A549 (cell line): ENCODE measurements around the gene PID1. TPM values are rescaled to one million over a fixed set of nuclear protein-coding genes. Genes with fewer than 3 reads are reported as not detected.
A peak's percentile ranks its signal among the peaks of the same experiment; 100 is the strongest.

Experiments used
- ATAC-seq, 2 experiments: fragments of 200-7000 bp in 1 of 2; fragments of >200 bp in 1 of 2; cut with Nextera tagmentation in 1 of 2; cut with Tn5 transposase in 1 of 2; 3 replicates each; pipeline versions ENCODE4 v1.8.0 to v1.9.1; 2018 to 2020; ENCODE audit warnings: mild to moderate bottlenecking in 1 of 2, moderate library complexity in 1 of 2
- CTCF ChIA-PET: fragments of 300-600 bp; sonication (Branson Sonifier 250); formaldehyde crosslinking; extraction: SDS; loops from one replicate; lab custom pipeline; 2021; ENCODE audit warnings: antibody characterized with exemption, inconsistent platforms; lab: Yijun Ruan, JAX
- POLR2A ChIA-PET: fragments of 350-600 bp; formaldehyde crosslinking; extraction: SDS; loops from one replicate; lab custom pipeline; 2021; ENCODE audit warnings: antibody characterized with exemption, inconsistent platforms; lab: Yijun Ruan, JAX
- DNase-seq, 2 experiments: peaks; one replicate each; pipeline versions ENCODE4 v3.0.0 to v3.0.0-alpha.2; 2011 to 2016; ENCODE audit warnings: low read depth in 1 of 2, low spot score in 1 of 2
- FAIRE-seq: peaks from 2 replicates; lab custom pipeline; 2011; peaks lifted over from hg19 to GRCh38; lab: Jason Lieb, UNC
- H3K27ac ChIP-seq, 2 experiments: fragments of >200 bp; sonication (Bioruptor Twin); formaldehyde crosslinking; 3 replicates each; pipeline ENCODE4 v1.5.1; 2016 to 2017
- H3K4me1 ChIP-seq: fragments of >200 bp; sonication (Bioruptor Twin); formaldehyde crosslinking; 3 replicates; pipeline ENCODE4 v1.6.1; 2016
- H3K4me2 ChIP-seq: fragments of >200 bp; sonication (Bioruptor Twin); formaldehyde crosslinking; 3 replicates; pipeline ENCODE4 v1.6.1; 2016
- H3K4me3 ChIP-seq: fragments of >200 bp; sonication (Bioruptor Twin); formaldehyde crosslinking; 3 replicates; pipeline ENCODE4 v1.5.1; 2016
- H3K9me3 ChIP-seq: fragments of >200 bp; sonication (Bioruptor Twin); formaldehyde crosslinking; 3 replicates; pipeline ENCODE4 v1.6.1; 2016
- CBX8 ChIP-seq: fragments of 200-600 bp; sonication (generic); IDR thresholded peaks from 2 replicates; pipeline ENCODE4 v1.6.1; 2016
- EHF ChIP-seq: fragments of 250-450 bp; sonication (Bioruptor Pico); IDR thresholded peaks from 2 replicates; pipeline ENCODE4 v1.5.0; 2020; ENCODE audit warnings: mild to moderate bottlenecking
- ESRRA ChIP-seq: fragments of 150-350 bp; IDR thresholded peaks from 2 replicates; pipeline ENCODE4 v1.6.1; 2014; ENCODE audit warnings: mild to moderate bottlenecking, low read length, borderline replicate concordance
- FOSB ChIP-seq: fragments of 250-450 bp; sonication (Bioruptor Pico); IDR thresholded peaks from 2 replicates; pipeline ENCODE4 v1.5.0; 2020; ENCODE audit warnings: mild to moderate bottlenecking, moderate library complexity
- FOSL2 ChIP-seq, 2 experiments: fragments of 450-650 bp in 1 of 2; fragments of >200 bp in 1 of 2; sonication (Bioruptor Twin) in 1 of 2; formaldehyde crosslinking; IDR thresholded peaks; 2 replicates each; pipeline versions ENCODE4 v1.5.0 to v1.6.1; 2016 to 2020; ENCODE audit warnings: mild to moderate bottlenecking in 1 of 2, moderate library complexity in 1 of 2
- GATA3 ChIP-seq: IDR thresholded peaks from 2 replicates; pipeline ENCODE4 v1.6.1; 2012; ENCODE audit warnings: borderline replicate concordance
- HOXA7 ChIP-seq: fragments of 250-450 bp; sonication (Bioruptor Pico); IDR thresholded peaks from 2 replicates; pipeline ENCODE4 v1.5.0; 2020; ENCODE audit warnings: mild to moderate bottlenecking, moderate library complexity
- HOXB13 ChIP-seq: fragments of 250-450 bp; sonication (Bioruptor Pico); IDR thresholded peaks from 2 replicates; pipeline ENCODE4 v1.5.0; 2020; ENCODE audit warnings: low read depth, mild to moderate bottlenecking, moderate library complexity
- HOXB5 ChIP-seq: fragments of 250-450 bp; sonication (Bioruptor Pico); IDR thresholded peaks from 2 replicates; pipeline ENCODE4 v1.5.0; 2020; ENCODE audit warnings: mild to moderate bottlenecking, moderate library complexity
- RAD21 ChIP-seq, 2 experiments: fragments of >200 bp in 1 of 2; sonication (Bioruptor Twin) in 1 of 2; formaldehyde crosslinking in 1 of 2; IDR thresholded peaks in 1 of 2; conservative IDR thresholded peaks in 1 of 2; 2 replicates in 1 of 2; 3 replicates in 1 of 2; pipeline ENCODE4 v1.6.1; 2012 to 2018; ENCODE audit warnings: inconsistent platforms in 1 of 2
- RCOR1 ChIP-seq: fragments of 150-350 bp; IDR thresholded peaks from 2 replicates; pipeline ENCODE4 v1.6.1; 2014; ENCODE audit warnings: antibody characterized with exemption, low read length, low read depth
- RNF2 ChIP-seq: fragments of 200-600 bp; sonication (generic); IDR thresholded peaks from 2 replicates; pipeline ENCODE4 v1.6.1; 2016; ENCODE audit warnings: low read depth, mild to moderate bottlenecking, antibody characterized with exemption, moderate library complexity, borderline replicate concordance
- SREBF2 ChIP-seq: fragments of 450-650 bp; IDR thresholded peaks from 2 replicates; pipeline ENCODE4 v1.6.1; 2014; ENCODE audit warnings: mild to moderate bottlenecking, moderate library complexity
- TFCP2L1 ChIP-seq: fragments of 250-450 bp; sonication (Bioruptor Pico); IDR thresholded peaks from 2 replicates; pipeline ENCODE4 v1.5.0; 2021; ENCODE audit warnings: mild to moderate bottlenecking
- TP53 ChIP-seq: fragments of 250-450 bp; sonication (Bioruptor Pico); IDR thresholded peaks from 2 replicates; pipeline ENCODE4 v1.5.0; 2021; ENCODE audit warnings: mild to moderate bottlenecking, moderate library complexity
- ZFP36 ChIP-seq: fragments of 450-650 bp; IDR thresholded peaks from 2 replicates; pipeline ENCODE4 v1.6.1; 2014; ENCODE audit warnings: borderline replicate concordance; ENCODE audit not compliant: partially characterized antibody
- ZSCAN20 ChIP-seq: fragments of 250-450 bp; sonication (Bioruptor Pico); IDR thresholded peaks from 2 replicates; pipeline ENCODE4 v1.8.0; 2022; ENCODE audit warnings: mild to moderate bottlenecking, moderate library complexity
- WGBS: methylation state at CpG from one replicate; pipeline ENCODE4 v1.1.6; 2017; ENCODE audit errors: missing lambda C conversion rate; 5-methylcytosine and 5-hydroxymethylcytosine counted together
- polyA plus RNA-seq, 4 experiments: library from polyadenylated mRNA; depleted of rRNA in 3 of 4; stranded (reverse); fragments of >200 nt; fragmentation: RNase III in 1 of 4; extraction: RNeasy Plus Mini Kit Qiagen cat#74134 plus additional on column Dnase treatment in 1 of 4; gene quantifications; 2 replicates in 3 of 4; 3 replicates in 1 of 4; pipeline ENCODE4 v1.2.3, GENCODE V29; 2011 to 2017
- TF ChIP-seq, protein P1 (sequence below): fragments of >200 bp; sonication (Bioruptor Twin); formaldehyde crosslinking; IDR thresholded peaks from 3 replicates; pipeline ENCODE4 v1.5.1; 2016
- TF ChIP-seq, protein P2 (sequence below): fragments of >200 bp; sonication (Bioruptor Twin); formaldehyde crosslinking; IDR thresholded peaks from 2 replicates; pipeline ENCODE4 v1.6.1; 2016
- TF ChIP-seq, protein P3 (sequence below): IDR thresholded peaks from 2 replicates; pipeline ENCODE4 v1.6.1; 2012
- TF ChIP-seq, protein P4 (sequence below): fragments of 250-450 bp; sonication (Bioruptor Pico); IDR thresholded peaks from 2 replicates; pipeline ENCODE4 v1.5.0; 2020; ENCODE audit warnings: low read depth, mild to moderate bottlenecking, moderate library complexity

PID1 gene
- polyA plus RNA-seq, 2 of the 4 experiments (the other 2 are of a cell fraction) = 0.75 to 2.7 TPM

DNA sequence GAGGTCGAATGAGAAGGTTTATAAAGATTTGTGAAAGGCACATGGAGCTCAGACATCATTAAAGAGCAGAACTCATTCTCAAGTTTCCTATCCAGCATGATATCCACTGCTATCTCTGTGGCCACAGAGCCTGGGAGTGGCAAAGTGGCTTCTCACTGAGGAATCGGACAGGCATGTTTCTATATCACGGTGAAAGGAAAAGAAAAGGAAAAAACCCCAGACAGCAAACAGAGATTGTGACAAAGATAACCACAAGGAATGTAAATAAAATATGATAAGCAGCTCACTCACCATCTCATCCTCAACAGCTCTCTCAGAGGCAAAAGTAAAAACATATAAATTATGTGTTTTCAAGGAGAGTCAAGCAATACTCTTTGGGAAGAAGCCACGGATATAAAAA is 2.5 kb downstream of the PID1 start:
- ATAC-seq (no peak; a peak in 1 of 6 replicates), DNase-seq (peak in 1 of 2 experiments; percentile 7), FAIRE-seq (no peak)
- Histone ChIP-seq H3K9me3 (no peaks in the 10 kb centered on the region), H3K4me2 (peak overlapping the region; percentile 38), H3K4me1 (peaks cover 5% of the 10 kb centered on the region; the same call in 1 of the 3 replicates), H3K4me3 (no peak overlapping the region), H3K27ac (no peak overlapping the region)
- ChIA-PET POLR2A (interaction anchor here (0.5 to 0.7 kb wide), 2 partner anchors 12 to 1895 kb away, joined by 3 to 8 read pairs; no protein-coding TSS in a partner anchor), CTCF (interaction anchor here (1.1 to 3.8 kb wide), 4 partner anchors 30 to 587 kb away, joined by 3 to 15 read pairs (median 4); no protein-coding TSS in a partner anchor)
- no peak for TF ChIP-seq FOSB
- TF ChIP-seq, protein P1, sequence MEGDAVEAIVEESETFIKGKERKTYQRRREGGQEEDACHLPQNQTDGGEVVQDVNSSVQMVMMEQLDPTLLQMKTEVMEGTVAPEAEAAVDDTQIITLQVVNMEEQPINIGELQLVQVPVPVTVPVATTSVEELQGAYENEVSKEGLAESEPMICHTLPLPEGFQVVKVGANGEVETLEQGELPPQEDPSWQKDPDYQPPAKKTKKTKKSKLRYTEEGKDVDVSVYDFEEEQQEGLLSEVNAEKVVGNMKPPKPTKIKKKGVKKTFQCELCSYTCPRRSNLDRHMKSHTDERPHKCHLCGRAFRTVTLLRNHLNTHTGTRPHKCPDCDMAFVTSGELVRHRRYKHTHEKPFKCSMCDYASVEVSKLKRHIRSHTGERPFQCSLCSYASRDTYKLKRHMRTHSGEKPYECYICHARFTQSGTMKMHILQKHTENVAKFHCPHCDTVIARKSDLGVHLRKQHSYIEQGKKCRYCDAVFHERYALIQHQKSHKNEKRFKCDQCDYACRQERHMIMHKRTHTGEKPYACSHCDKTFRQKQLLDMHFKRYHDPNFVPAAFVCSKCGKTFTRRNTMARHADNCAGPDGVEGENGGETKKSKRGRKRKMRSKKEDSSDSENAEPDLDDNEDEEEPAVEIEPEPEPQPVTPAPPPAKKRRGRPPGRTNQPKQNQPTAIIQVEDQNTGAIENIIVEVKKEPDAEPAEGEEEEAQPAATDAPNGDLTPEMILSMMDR = 0 out of 3 replicates have a peak, but pooled peaks have one; percentile 6
- peak; percentile 70; the same call in 1 of the 2 replicates for TF ChIP-seq GATA3
- WGBS = 7% methylated on average over 4 of the region's 4 CpGs

DNA sequence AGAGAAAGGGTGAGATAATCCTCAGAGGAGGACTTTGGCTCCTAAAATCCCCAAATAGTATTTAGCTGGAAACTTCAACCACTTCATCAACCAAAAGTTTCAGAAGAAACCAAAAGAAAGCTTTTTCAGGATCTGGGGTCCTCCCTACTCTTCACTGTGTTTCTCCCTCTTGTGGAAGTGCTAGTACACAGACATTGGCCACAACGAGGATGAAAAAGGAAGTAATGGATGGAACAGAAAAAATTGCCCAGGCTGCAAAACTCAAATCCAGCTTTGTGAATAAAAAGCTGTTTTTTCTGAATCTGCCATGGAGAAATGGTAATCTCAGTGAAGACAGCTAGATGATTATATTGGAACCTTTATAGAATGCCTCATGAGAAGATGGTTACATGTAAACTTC is 4.0 kb downstream of the PID1 start:
- FAIRE-seq (no peak), DNase-seq (no peak), ATAC-seq (no peak)
- TF ChIP-seq CBX8 = no peak
- CTCF ChIA-PET = interaction anchor here (1.0 to 3.8 kb wide), 2 partner anchors 29 to 133 kb away, joined by 3 to 15 read pairs; no protein-coding TSS in a partner anchor
- WGBS = 20% methylated on average over 1 of the region's 1 CpG
- no peak overlapping the region for H3K27ac ChIP-seq
- peaks cover 5% of the 10 kb centered on the region; the same call in 1 of the 3 replicates for H3K4me1 ChIP-seq
- H3K9me3 ChIP-seq = no peaks in the 10 kb centered on the region
- H3K4me2 ChIP-seq = no peak overlapping the region
- POLR2A ChIA-PET = no interaction called here
- H3K4me3 ChIP-seq = no peak overlapping the region

DNA sequence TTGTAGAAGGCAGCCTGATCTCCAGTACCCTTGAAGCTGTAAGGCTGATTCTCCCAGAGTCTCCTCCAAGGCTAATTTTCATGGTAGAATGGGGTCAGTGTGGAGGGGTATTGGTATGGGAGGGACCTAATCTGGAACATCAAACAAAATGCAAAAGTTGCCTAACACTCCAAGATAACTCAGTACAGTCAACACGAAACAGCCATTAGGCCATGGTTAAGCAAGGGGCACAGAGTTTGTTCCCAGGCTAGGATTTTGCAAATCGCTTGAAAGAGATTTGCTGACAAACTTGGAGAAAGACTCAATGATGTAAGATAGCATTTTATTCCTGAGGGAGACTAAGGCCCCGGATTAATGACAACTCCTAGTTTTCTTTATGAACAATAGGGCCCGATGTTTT is 5.4 kb downstream of the PID1 start:
- no peak overlapping the region for H3K4me2 ChIP-seq
- DNase-seq (no peak), ATAC-seq (no peak), FAIRE-seq (no peak)
- POLR2A ChIA-PET = no interaction called here
- WGBS = 49% methylated on average over 4 of the region's 4 CpGs
- peaks cover 9% of the 10 kb centered on the region; the same call in 1 of the 3 replicates for H3K9me3 ChIP-seq
- TF ChIP-seq TFCP2L1 (CRISPR knock-in tag) (no peak), SREBF2 (no peak), TP53 (no peak), EHF (no peak), ZSCAN20 (CRISPR knock-in tag) (no peak), RAD21 (conservative IDR thresholded peaks at IDR 0.05 in 1 of 2, IDR thresholded peaks at IDR 0.05 in 1 of 2) (no peak), ZFP36 (no peak), RNF2 (no peak), HOXB5 (CRISPR knock-in tag) (no peak), HOXB13 (CRISPR knock-in tag) (no peak), RCOR1 (no peak), HOXA7 (CRISPR knock-in tag) (no peak), FOSL2 (IDR thresholded peaks at IDR 0.05) (no peak), FOSL2 (CRISPR knock-in tag; IDR thresholded peaks at IDR 0.05) (no peak), ESRRA (no peak)
- TF ChIP-seq, protein P2, sequence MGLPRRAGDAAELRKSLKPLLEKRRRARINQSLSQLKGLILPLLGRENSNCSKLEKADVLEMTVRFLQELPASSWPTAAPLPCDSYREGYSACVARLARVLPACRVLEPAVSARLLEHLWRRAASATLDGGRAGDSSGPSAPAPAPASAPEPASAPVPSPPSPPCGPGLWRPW = no peak
- TF ChIP-seq, protein P3, sequence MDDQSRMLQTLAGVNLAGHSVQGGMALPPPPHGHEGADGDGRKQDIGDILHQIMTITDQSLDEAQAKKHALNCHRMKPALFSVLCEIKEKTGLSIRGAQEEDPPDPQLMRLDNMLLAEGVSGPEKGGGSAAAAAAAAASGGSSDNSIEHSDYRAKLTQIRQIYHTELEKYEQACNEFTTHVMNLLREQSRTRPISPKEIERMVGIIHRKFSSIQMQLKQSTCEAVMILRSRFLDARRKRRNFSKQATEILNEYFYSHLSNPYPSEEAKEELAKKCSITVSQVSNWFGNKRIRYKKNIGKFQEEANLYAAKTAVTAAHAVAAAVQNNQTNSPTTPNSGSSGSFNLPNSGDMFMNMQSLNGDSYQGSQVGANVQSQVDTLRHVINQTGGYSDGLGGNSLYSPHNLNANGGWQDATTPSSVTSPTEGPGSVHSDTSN = no peak
- TF ChIP-seq, protein P4, sequence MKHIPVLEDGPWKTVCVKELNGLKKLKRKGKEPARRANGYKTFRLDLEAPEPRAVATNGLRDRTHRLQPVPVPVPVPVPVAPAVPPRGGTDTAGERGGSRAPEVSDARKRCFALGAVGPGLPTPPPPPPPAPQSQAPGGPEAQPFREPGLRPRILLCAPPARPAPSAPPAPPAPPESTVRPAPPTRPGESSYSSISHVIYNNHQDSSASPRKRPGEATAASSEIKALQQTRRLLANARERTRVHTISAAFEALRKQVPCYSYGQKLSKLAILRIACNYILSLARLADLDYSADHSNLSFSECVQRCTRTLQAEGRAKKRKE (CRISPR knock-in tag) = no peak
- TF ChIP-seq, all 56 proteins: peak for 0
- Histone ChIP-seq H3K27ac (no peak overlapping the region), H3K4me1 (peaks cover 5% of the 10 kb centered on the region; the same call in 1 of the 3 replicates), H3K4me3 (no peak overlapping the region)
- CTCF ChIA-PET = interaction anchor here (0.9 to 6.0 kb wide), 2 partner anchors 9 to 133 kb away, joined by 3 to 33 read pairs; no protein-coding TSS in a partner anchor
